Measurements from ENCODE around the gene CRTC2.

- TF ChIP-seq, protein P1, sequence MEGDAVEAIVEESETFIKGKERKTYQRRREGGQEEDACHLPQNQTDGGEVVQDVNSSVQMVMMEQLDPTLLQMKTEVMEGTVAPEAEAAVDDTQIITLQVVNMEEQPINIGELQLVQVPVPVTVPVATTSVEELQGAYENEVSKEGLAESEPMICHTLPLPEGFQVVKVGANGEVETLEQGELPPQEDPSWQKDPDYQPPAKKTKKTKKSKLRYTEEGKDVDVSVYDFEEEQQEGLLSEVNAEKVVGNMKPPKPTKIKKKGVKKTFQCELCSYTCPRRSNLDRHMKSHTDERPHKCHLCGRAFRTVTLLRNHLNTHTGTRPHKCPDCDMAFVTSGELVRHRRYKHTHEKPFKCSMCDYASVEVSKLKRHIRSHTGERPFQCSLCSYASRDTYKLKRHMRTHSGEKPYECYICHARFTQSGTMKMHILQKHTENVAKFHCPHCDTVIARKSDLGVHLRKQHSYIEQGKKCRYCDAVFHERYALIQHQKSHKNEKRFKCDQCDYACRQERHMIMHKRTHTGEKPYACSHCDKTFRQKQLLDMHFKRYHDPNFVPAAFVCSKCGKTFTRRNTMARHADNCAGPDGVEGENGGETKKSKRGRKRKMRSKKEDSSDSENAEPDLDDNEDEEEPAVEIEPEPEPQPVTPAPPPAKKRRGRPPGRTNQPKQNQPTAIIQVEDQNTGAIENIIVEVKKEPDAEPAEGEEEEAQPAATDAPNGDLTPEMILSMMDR (IDR thresholded peaks at IDR 0.05), result no peak
- TF ChIP-seq POLR2A (IDR thresholded peaks at IDR 0.05) (no peak), POLR2AphosphoS5 (IDR thresholded peaks at IDR 0.05) (no peak)
Measured at GRCh38 chr1:153937331-153937730, 21.1 kb downstream of the CRTC2 start.

All from breast epithelium (tissue), 3 donors.